Vagina (tissue), 2 donors: ENCODE measurements around the gene NOL4L. TPM values are rescaled to one million over a fixed set of nuclear protein-coding genes. Genes with fewer than 3 reads are reported as not detected.

ENCODE experiments used
- DNase-seq, 2 donors: peaks; one replicate each; pipeline ENCODE4 v3.0.0-alpha.2; 2017; ENCODE audit errors: extremely low spot score in 2 of 2
- H3K27ac ChIP-seq: fragments of 200-600 bp; sonication (generic); one replicate; pipeline ENCODE4 v1.5.1; 2019
- H3K27me3 ChIP-seq: fragments of 200-600 bp; sonication (generic); one replicate; pipeline ENCODE4 v1.5.1; 2019
- H3K36me3 ChIP-seq, 2 donors: fragments of 200-600 bp; sonication (generic); one replicate each; pipeline ENCODE4 v1.5.1; 2017 to 2019
- H3K4me1 ChIP-seq: fragments of 200-600 bp; sonication (generic); one replicate; pipeline ENCODE4 v1.5.1; 2019
- H3K4me3 ChIP-seq, 2 donors: fragments of 200-600 bp; sonication (generic); 1 replicate in 1 of 2; 2 replicates in 1 of 2; pipeline ENCODE4 v1.5.1; 2016 to 2019
- H3K9me3 ChIP-seq: fragments of 200-600 bp; sonication (generic); one replicate; pipeline ENCODE4 v1.5.1; 2019
- POLR2A ChIP-seq, 2 donors: fragments of 450-650 bp; IDR thresholded peaks; one replicate each; pipeline ENCODE4 v1.6.1; 2017; ENCODE audit warnings: antibody characterized with exemption in 2 of 2, mild to moderate bottlenecking in 2 of 2, moderate library complexity in 2 of 2
- POLR2AphosphoS5 ChIP-seq, 2 donors: sonication (generic); formaldehyde crosslinking; IDR thresholded peaks; one replicate each; pipeline ENCODE4 v1.9.0; 2017; ENCODE audit warnings: antibody characterized with exemption in 2 of 2, mild to moderate bottlenecking in 2 of 2, low read depth in 1 of 2; ENCODE audit not compliant: insufficient read depth in 1 of 2
- intact Hi-C: fragments of 100-400 bp; cut with DNase I; formaldehyde crosslinking; loops from one replicate; pipeline ENCODE4 v1.15.1; 2023
- total RNA-seq: library from RNA; depleted of rRNA; stranded (reverse); fragments of >200 nt; gene quantifications from one replicate; pipeline ENCODE4 v1.2.3, GENCODE V29; 2016
- TF ChIP-seq, protein P1 (sequence below), 3 experiments: fragments of 450-650 bp in 2 of 3; fragments of 200-600 bp in 1 of 3; sonication (generic) in 1 of 3; IDR thresholded peaks; one replicate each; pipeline ENCODE4 v1.5.1; 2017 to 2019; ENCODE audit warnings: antibody characterized with exemption in 3 of 3, mild to moderate bottlenecking in 2 of 3, moderate library complexity in 2 of 3

Gene NOL4L
- total RNA-seq, 1 donor from 2014 or later, result 17.9 TPM

DNA sequence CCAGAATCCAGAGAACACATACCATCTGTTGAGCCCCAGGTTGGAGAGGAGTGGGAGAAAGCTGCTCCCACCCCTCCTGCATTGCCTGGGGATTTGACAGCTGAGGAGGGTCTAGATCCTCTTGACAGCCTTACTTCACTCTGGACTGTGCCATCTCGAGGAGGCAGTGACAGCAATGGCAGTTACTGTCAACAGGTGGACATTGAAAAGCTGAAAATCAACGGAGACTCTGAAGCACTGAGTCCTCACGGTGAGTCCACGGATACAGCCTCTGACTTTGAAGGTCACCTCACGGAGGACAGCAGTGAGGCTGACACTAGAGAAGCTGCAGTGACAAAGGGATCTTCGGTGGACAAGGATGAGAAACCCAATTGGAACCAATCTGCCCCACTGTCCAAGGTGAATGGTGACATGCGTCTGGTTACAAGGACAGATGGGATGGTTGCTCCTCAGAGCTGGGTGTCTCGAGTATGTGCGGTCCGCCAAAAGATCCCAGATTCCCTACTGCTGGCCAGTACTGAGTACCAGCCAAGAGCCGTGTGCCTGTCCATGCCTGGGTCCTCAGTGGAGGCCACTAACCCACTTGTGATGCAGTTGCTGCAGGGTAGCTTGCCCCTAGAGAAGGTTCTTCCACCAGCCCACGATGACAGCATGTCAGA, 149.6 kb downstream of the NOL4L start:
- no peak overlapping the region for H3K27ac ChIP-seq
- no peak for DNase-seq

DNA sequence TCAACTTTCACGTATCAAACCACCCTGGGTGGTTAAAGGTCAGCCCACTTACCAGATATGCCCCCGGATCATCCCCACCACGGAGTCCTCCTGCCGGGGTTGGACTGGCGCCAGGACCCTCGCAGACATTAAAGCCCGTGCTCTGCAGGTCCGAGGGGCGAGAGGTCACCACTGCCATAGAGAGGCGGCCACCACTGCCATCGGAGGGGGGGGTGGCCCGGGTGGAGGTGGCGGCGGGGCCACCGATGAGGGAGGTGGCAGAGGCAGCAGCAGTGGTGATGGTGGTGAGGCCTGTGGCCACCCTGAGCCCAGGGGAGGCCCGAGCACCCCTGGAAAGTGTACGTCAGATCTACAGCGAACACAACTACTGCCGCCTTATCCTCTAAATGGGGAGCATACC, 150.7 kb downstream of the NOL4L start:
- no peaks in the 10 kb centered on the region for H3K27me3 ChIP-seq
- intact Hi-C loops, result no loop called here
- H3K36me3 ChIP-seq, result peaks cover 0 to 94% of the 10 kb centered on the region in 2 donors
- no peak overlapping the region for H3K4me3 ChIP-seq
- no peaks in the 10 kb centered on the region for H3K4me1 ChIP-seq
- DNase-seq, result no peak
- no peak overlapping the region for H3K27ac ChIP-seq
- H3K9me3 ChIP-seq, result no peaks in the 10 kb centered on the region
- peak in 1 of 2 donors; percentile 31 for TF ChIP-seq POLR2AphosphoS5 (IDR thresholded peaks at IDR 0.05; ENCODE audit: insufficient read depth in 1 of 2, low read depth in 1 of 2)
- TF ChIP-seq, protein P1, sequence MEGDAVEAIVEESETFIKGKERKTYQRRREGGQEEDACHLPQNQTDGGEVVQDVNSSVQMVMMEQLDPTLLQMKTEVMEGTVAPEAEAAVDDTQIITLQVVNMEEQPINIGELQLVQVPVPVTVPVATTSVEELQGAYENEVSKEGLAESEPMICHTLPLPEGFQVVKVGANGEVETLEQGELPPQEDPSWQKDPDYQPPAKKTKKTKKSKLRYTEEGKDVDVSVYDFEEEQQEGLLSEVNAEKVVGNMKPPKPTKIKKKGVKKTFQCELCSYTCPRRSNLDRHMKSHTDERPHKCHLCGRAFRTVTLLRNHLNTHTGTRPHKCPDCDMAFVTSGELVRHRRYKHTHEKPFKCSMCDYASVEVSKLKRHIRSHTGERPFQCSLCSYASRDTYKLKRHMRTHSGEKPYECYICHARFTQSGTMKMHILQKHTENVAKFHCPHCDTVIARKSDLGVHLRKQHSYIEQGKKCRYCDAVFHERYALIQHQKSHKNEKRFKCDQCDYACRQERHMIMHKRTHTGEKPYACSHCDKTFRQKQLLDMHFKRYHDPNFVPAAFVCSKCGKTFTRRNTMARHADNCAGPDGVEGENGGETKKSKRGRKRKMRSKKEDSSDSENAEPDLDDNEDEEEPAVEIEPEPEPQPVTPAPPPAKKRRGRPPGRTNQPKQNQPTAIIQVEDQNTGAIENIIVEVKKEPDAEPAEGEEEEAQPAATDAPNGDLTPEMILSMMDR (IDR thresholded peaks at IDR 0.05), result no peak

More for the DNA sequence above, 149.6 kb downstream of the NOL4L start:
- intact Hi-C loops, result no loop called here
- Histone ChIP-seq H3K4me1 (no peaks in the 10 kb centered on the region), H3K9me3 (no peaks in the 10 kb centered on the region), H3K36me3 (peaks cover 0 to 86% of the 10 kb centered on the region in 2 donors), H3K27me3 (no peaks in the 10 kb centered on the region), H3K4me3 (no peak overlapping the region)
- TF ChIP-seq POLR2A (IDR thresholded peaks at IDR 0.05) (no peak), POLR2AphosphoS5 (IDR thresholded peaks at IDR 0.05; ENCODE audit: insufficient read depth in 1 of 2, low read depth in 1 of 2) (peak in 1 of 2 donors; percentile 27)
- TF ChIP-seq, protein P1 (IDR thresholded peaks at IDR 0.05), result no peak

DNA sequence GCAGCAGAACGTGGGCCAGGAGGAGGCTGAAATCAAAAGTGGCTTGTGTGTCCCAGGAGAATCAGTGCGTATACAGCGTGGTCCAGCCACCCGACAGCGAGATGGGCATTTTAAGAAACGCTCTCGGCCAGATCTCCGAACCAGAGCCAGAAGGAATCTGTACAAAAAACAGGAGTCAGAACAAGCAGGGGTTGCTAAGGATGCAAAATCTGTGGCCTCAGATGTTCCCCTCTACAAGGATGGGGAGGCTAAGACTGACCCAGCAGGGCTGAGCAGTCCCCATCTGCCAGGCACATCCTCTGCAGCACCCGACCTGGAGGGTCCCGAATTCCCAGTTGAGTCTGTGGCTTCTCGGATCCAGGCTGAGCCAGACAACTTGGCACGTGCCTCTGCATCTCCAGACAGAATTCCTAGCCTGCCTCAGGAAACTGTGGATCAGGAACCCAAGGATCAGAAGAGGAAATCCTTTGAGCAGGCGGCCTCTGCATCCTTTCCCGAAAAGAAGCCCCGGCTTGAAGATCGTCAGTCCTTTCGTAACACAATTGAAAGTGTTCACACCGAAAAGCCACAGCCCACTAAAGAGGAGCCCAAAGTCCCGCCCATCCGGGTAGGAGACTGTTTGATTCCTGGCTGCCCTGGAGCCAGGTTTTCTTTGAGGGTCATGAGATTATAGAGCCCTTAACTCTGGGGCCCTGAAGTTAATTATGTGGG, 151.7 kb downstream of the NOL4L start:
- Histone ChIP-seq H3K36me3 (peaks cover 0 to 92% of the 10 kb centered on the region in 2 donors), H3K27ac (no peak overlapping the region), H3K27me3 (no peaks in the 10 kb centered on the region), H3K4me1 (no peaks in the 10 kb centered on the region), H3K4me3 (no peak overlapping the region), H3K9me3 (no peaks in the 10 kb centered on the region)
- TF ChIP-seq POLR2AphosphoS5 (IDR thresholded peaks at IDR 0.05; ENCODE audit: insufficient read depth in 1 of 2, low read depth in 1 of 2), result peak in 1 of 2 donors; percentile 45
- TF ChIP-seq POLR2A (IDR thresholded peaks at IDR 0.05), result no peak
- TF ChIP-seq, protein P1 (IDR thresholded peaks at IDR 0.05), result no peak
- intact Hi-C loops, result no loop called here
- DNase-seq, result no peak

DNA sequence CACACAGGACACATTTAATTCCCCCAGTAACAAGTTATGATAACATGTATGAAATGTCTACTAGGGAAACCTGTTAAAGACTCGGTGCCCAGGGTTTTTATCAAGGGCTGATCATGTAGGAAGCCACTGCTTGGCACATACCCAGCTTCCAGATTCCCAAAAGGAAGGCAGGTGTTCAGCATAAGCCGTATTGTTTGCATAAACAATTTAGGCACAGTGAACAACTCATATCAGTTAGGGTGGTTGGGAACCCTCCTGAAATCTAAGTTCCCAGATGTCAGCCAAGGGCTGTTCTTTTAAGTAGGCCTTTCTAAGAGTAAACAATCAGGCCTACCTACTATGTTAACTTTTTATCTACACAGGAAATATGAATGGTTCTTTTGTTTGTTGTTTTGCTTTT, 152.9 kb downstream of the NOL4L start:
- Histone ChIP-seq H3K27ac (no peak overlapping the region), H3K36me3 (peaks cover 0 to 96% of the 10 kb centered on the region in 2 donors), H3K9me3 (no peaks in the 10 kb centered on the region), H3K4me1 (no peaks in the 10 kb centered on the region), H3K27me3 (no peaks in the 10 kb centered on the region), H3K4me3 (no peak overlapping the region)
- no peak for DNase-seq
- intact Hi-C loops, result no loop called here
- TF ChIP-seq, protein P1 (IDR thresholded peaks at IDR 0.05), result no peak
- TF ChIP-seq POLR2A (IDR thresholded peaks at IDR 0.05) (no peak), POLR2AphosphoS5 (IDR thresholded peaks at IDR 0.05; ENCODE audit: insufficient read depth in 1 of 2, low read depth in 1 of 2) (no peak)

DNA sequence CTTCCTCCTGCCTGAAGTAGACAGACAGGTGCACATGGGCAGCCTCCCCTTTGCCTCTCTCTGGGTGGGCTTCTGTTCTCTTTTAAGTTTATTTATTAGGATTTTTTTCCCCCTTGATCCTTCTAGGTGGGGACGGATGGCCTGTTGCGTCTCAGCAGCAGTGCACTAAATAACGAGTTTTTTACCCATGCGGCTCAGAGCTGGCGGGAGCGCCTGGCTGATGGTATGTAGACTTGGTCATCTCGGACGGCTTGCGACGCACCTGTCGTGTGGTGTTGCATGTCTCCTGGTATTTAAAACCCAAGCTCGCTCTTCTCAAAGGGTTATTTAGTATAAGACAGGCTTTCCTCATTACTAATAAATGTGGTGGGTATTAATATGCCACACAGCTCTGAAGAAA, 153.7 kb downstream of the NOL4L start:
- Histone ChIP-seq H3K36me3 (peaks cover 0 to 88% of the 10 kb centered on the region in 2 donors), H3K9me3 (no peaks in the 10 kb centered on the region), H3K27me3 (no peaks in the 10 kb centered on the region), H3K4me1 (no peaks in the 10 kb centered on the region), H3K4me3 (no peak overlapping the region), H3K27ac (no peak overlapping the region)
- DNase-seq, result no peak
- TF ChIP-seq POLR2A (IDR thresholded peaks at IDR 0.05), result no peak
- no peak for TF ChIP-seq POLR2AphosphoS5 (IDR thresholded peaks at IDR 0.05; ENCODE audit: insufficient read depth in 1 of 2, low read depth in 1 of 2)
- TF ChIP-seq, protein P1 (IDR thresholded peaks at IDR 0.05), result no peak
- intact Hi-C loops, result no loop called here
